Ovary (tissue), 3 donors: ENCODE measurements around the gene SCYGR5.

Source experiments
- CTCF ChIP-seq, 3 donors: fragments of 450-650 bp in 2 of 3; fragments of 200-600 bp in 1 of 3; IDR thresholded peaks; one replicate each; pipeline versions ENCODE4 v1.5.1 to v1.8.0; 2016 to 2022; ENCODE audit warnings: antibody characterized with exemption in 3 of 3, mild to moderate bottlenecking in 1 of 3
- EP300 ChIP-seq: sonication (generic); formaldehyde crosslinking; IDR thresholded peaks from one replicate; pipeline ENCODE4 v1.6.1; 2017; ENCODE audit warnings: antibody characterized with exemption
- POLR2A ChIP-seq: fragments of 450-650 bp; IDR thresholded peaks from one replicate; pipeline ENCODE4 v1.6.1; 2017; ENCODE audit warnings: antibody characterized with exemption, mild to moderate bottlenecking, moderate library complexity
- donor health status: DM: no; HTN: no; CAD: no.

- no peak for TF ChIP-seq CTCF (IDR thresholded peaks at IDR 0.05)
- no peak for TF ChIP-seq POLR2A
- no peak for TF ChIP-seq EP300
Measured at GRCh38 chr2:227674485-227674884, 7.9 kb downstream of the SCYGR5 start.
